ENCODE data around the gene UBE2L5.
A peak's percentile ranks its signal among the peaks of the same experiment; 100 is the strongest.

GRCh38 chr13:30465593-30466357 lies 43.5 kb downstream of the UBE2L5 start, which contains the start of gene HMGB1:
- no peak for TF ChIP-seq CTCF (IDR thresholded peaks at IDR 0.05)
- peak; percentile 95 for TF ChIP-seq POLR2A (IDR thresholded peaks at IDR 0.05)
- peak; percentile 81 to 95 (median 91) for TF ChIP-seq POLR2AphosphoS5 (IDR thresholded peaks at IDR 0.05)
